SU-DHL-6 (cell line): ENCODE results near the gene AP3D1.

Experiments
- H2AFZ ChIP-seq: fragments of 200-600 bp; sonication (generic); 2 replicates; pipeline ENCODE4 v1.6.1; 2014; ENCODE audit warnings: low read depth, mild to moderate bottlenecking, moderate library complexity, mixed read lengths, antibody characterized with exemption, low read length; ENCODE audit not compliant: severe bottlenecking
- H3F3A ChIP-seq: fragments of 200-600 bp; shearing (Covaris generic); 2 replicates; pipeline ENCODE4 v1.6.0; 2016; ENCODE audit warnings: antibody characterized with exemption, mild to moderate bottlenecking; ENCODE audit not compliant: insufficient read depth
- H3K27ac ChIP-seq: fragments of 200-600 bp; sonication (generic); 2 replicates; pipeline ENCODE4 v1.5.1; 2016; ENCODE audit warnings: low read depth, mild to moderate bottlenecking, low read length, moderate library complexity, mixed read lengths
- H3K27me3 ChIP-seq: fragments of 200-600 bp; sonication (generic), shearing (Covaris generic); 2 replicates; pipeline ENCODE4 v1.6.0; 2014; ENCODE audit warnings: mild to moderate bottlenecking, low read length
- H3K36me3 ChIP-seq: fragments of 200-600 bp; sonication (generic); 2 replicates; pipeline ENCODE4 v1.6.1; 2014; ENCODE audit warnings: mild to moderate bottlenecking, low read length, mixed read lengths
- H3K4me2 ChIP-seq: fragments of 300-600, 200-600 bp; shearing (Covaris generic), sonication (generic); 2 replicates; pipeline ENCODE4 v1.6.0; 2014; ENCODE audit warnings: low read length, low read depth, mild to moderate bottlenecking; ENCODE audit not compliant: poor library complexity, severe bottlenecking
- H3K4me3 ChIP-seq: fragments of 200-600 bp; sonication (generic); 2 replicates; pipeline ENCODE4 v1.5.1; 2014; ENCODE audit warnings: antibody characterized with exemption, low read length, mild to moderate bottlenecking, mixed read lengths; ENCODE audit not compliant: insufficient read depth, poor library complexity, severe bottlenecking
- H3K79me2 ChIP-seq: fragments of 200-600 bp; sonication (generic); 2 replicates; pipeline ENCODE4 v1.6.1; 2014; ENCODE audit warnings: mild to moderate bottlenecking, low read length, moderate library complexity; ENCODE audit not compliant: insufficient read depth
- H3K9ac ChIP-seq: fragments of 200-600 bp; sonication (generic); 2 replicates; pipeline ENCODE4 v1.7.0; 2014; ENCODE audit warnings: mild to moderate bottlenecking, low read length
- H3K9me2 ChIP-seq: fragments of 200-600 bp; sonication (generic); replicated peaks from 2 replicates; pipeline ENCODE4 v1.6.1; 2014; ENCODE audit warnings: low read length; ENCODE audit not compliant: insufficient read depth
- H3K9me3 ChIP-seq: fragments of 200-600 bp; sonication (generic); 2 replicates; pipeline ENCODE4 v1.6.1; 2014; ENCODE audit warnings: low read length, mixed read lengths; ENCODE audit not compliant: insufficient read depth
- H4K20me1 ChIP-seq: fragments of 200-600 bp; sonication (generic); 2 replicates; pipeline ENCODE4 v1.6.1; 2014; ENCODE audit warnings: low read depth, mild to moderate bottlenecking, antibody characterized with exemption, low read length, moderate library complexity, mixed read lengths
- EZH2phosphoT487 ChIP-seq: fragments of 200-600 bp; sonication (generic), shearing (Covaris generic); conservative IDR thresholded peaks from 2 replicates; pipeline ENCODE4 v1.6.1; 2018; ENCODE audit warnings: mild to moderate bottlenecking, antibody characterized with exemption, low read length, moderate library complexity, mixed read lengths
- TF ChIP-seq, protein P1 (sequence below): fragments of 200-600 bp; sonication (generic); IDR thresholded peaks from one replicate; pipeline ENCODE4 v1.5.1; 2017; ENCODE audit warnings: antibody characterized with exemption, mild to moderate bottlenecking, low read length, moderate library complexity; ENCODE audit not compliant: insufficient read depth, poor library complexity, severe bottlenecking

AP3D1 gene

DNA sequence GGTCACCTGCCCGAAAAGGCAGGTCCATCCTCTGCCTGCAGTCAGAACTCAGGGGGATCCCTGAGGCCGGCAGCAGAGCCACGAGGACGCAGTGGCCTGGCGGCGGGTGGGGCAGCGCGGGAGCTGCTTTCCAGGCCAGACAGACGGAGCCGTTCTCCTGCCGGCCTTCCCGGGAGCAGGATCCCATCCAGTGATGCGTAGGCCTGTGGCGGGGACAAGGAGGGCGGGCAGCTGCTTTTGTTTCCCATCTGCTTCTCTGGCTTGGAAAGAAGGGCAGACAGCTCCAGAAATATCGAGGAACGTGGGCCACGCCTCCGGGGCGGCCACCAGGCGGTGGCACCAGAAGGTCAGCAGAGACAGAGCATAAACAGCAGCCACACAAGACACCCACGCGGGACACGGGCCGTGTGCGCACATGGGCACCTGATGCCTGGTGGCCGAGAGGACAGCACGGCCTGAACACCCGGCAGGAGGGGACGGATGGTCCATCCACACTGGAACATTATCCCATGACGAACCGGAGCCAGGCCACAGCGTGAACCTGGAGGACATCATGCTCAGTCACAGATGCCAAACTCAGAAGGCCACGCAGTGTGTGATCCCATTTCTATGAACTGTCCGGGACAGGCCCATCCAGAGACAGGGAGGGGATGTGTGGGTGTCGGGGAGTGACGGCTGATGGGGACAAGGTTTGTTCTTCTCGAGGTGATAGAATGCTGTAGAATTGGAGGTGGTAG, 86.4 kb downstream of the AP3D1 start:
- no peak overlapping the region; the same call in 1 of the 2 replicates for H3K9ac ChIP-seq
- H3K27me3 ChIP-seq = no peaks in the 10 kb centered on the region
- no peak overlapping the region for H3K4me3 ChIP-seq
- H3K36me3 ChIP-seq = no peaks in the 10 kb centered on the region
- TF ChIP-seq, protein P1, sequence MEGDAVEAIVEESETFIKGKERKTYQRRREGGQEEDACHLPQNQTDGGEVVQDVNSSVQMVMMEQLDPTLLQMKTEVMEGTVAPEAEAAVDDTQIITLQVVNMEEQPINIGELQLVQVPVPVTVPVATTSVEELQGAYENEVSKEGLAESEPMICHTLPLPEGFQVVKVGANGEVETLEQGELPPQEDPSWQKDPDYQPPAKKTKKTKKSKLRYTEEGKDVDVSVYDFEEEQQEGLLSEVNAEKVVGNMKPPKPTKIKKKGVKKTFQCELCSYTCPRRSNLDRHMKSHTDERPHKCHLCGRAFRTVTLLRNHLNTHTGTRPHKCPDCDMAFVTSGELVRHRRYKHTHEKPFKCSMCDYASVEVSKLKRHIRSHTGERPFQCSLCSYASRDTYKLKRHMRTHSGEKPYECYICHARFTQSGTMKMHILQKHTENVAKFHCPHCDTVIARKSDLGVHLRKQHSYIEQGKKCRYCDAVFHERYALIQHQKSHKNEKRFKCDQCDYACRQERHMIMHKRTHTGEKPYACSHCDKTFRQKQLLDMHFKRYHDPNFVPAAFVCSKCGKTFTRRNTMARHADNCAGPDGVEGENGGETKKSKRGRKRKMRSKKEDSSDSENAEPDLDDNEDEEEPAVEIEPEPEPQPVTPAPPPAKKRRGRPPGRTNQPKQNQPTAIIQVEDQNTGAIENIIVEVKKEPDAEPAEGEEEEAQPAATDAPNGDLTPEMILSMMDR = no peak
- H4K20me1 ChIP-seq = no peaks in the 10 kb centered on the region
- no peaks in the 10 kb centered on the region for H3K9me3 ChIP-seq
- H3F3A ChIP-seq = peaks cover 32% of the 10 kb centered on the region
- peak overlapping the region; percentile 61 for H3K27ac ChIP-seq
- H3K9me2 ChIP-seq = no peaks in the 10 kb centered on the region
- H3K79me2 ChIP-seq = no peaks in the 10 kb centered on the region
- no peak overlapping the region for H3K4me2 ChIP-seq
- H2AFZ ChIP-seq = no peak overlapping the region

DNA sequence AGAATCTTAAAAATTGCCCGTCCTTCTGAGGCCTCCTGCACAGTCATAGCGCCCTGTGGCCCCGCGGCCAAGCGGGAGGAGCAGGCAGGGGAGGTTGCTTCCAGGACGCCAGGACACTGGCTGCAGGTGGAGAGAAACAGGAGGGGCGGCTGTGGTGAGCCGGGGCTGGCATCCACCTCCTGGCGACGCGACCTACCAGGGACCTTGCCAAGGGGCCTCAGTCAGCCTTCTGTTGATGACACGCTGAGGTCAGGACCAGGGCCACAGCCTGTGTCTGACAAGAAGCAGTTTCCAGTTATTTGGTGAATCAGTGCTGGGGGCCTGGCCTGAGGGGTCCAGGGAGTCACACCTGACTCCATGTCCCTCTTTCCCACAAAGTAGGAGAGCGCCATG, 87.0 kb downstream of the AP3D1 start:
- Histone ChIP-seq H3K4me3 (no peak overlapping the region), H4K20me1 (no peaks in the 10 kb centered on the region), H3F3A (peaks cover 26% of the 10 kb centered on the region), H3K27me3 (no peaks in the 10 kb centered on the region), H3K9me3 (no peaks in the 10 kb centered on the region), H3K4me2 (peak overlapping the region; percentile 26), H3K36me3 (no peaks in the 10 kb centered on the region), H3K9ac (no peak overlapping the region; the same call in 1 of the 2 replicates), H3K79me2 (no peaks in the 10 kb centered on the region), H3K27ac (peak overlapping the region; percentile 61), H2AFZ (no peak overlapping the region), H3K9me2 (no peaks in the 10 kb centered on the region)
- TF ChIP-seq EZH2phosphoT487 = no peak
- TF ChIP-seq, protein P1 = no peak

DNA sequence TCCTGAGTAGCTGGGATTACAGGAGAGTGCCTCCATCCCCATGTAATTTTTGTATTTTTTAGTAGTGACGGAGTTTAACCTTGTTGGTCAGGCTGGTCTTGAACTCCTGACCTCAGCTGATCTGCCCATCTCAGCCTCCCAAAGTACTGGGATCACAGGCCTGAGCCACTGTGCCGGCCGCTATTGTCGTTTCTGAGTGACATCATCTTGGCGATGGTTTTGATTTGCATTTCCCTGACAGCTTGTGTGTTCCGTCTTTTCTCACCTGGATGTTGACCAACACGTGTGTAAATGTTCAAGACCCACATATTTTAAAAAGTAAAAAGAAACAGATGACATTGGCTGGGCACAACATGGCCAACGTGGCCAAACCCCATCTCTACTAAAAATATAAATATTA, 87.5 kb downstream of the AP3D1 start:
- no peaks in the 10 kb centered on the region for H3K36me3 ChIP-seq
- H3K4me2 ChIP-seq = peak overlapping the region; percentile 26
- no peak overlapping the region for H2AFZ ChIP-seq
- H3K27ac ChIP-seq = peak overlapping the region; percentile 61
- no peaks in the 10 kb centered on the region for H4K20me1 ChIP-seq
- H3K9me2 ChIP-seq = no peaks in the 10 kb centered on the region
- no peak overlapping the region for H3K9ac ChIP-seq
- no peak overlapping the region for H3K4me3 ChIP-seq
- peaks cover 22% of the 10 kb centered on the region for H3F3A ChIP-seq
- no peaks in the 10 kb centered on the region for H3K79me2 ChIP-seq
- no peaks in the 10 kb centered on the region for H3K9me3 ChIP-seq
- H3K27me3 ChIP-seq = no peaks in the 10 kb centered on the region
- TF ChIP-seq EZH2phosphoT487 = no peak
- TF ChIP-seq, protein P1 = no peak
